ENCODE results near the gene TRAF5.

GRCh38 chr1:211386921-211387320 is 60.3 kb downstream of the TRAF5 start:
- TF ChIP-seq TAF1 (IDR thresholded peaks at IDR 0.05; ENCODE audit: low read depth, low read length) = no peak
- no peak for TF ChIP-seq POLR2A (IDR thresholded peaks at IDR 0.05; ENCODE audit: low read depth, low read length)
- no peak for TF ChIP-seq POLR2AphosphoS5 (IDR thresholded peaks at IDR 0.05; ENCODE audit: low read depth, low read length)
- no peak for TF ChIP-seq SPI1 (IDR thresholded peaks at IDR 0.05; ENCODE audit: low read depth, low read length)
